Stimulated activated CD4-positive, alpha-beta T cell treated with anti-CD3 and anti-CD28 coated beads, Interleukin-1b, Interleukin-23, amount 100 ng/mL, for 48 hours (primary cell): Measurements from ENCODE around the gene FCGBP.

Experiments
- DNase-seq: peaks from one replicate; pipeline ENCODE4 v3.0.0-alpha.2; 2020

Gene FCGBP

GRCh38 chr19:39943586-39943985 lies 9.2 kb upstream of the FCGBP start:
- DNase-seq, result no peak

GRCh38 chr19:39942366-39942730 lies 7.9 kb upstream of the FCGBP start:
- no peak for DNase-seq

GRCh38 chr19:39941615-39942365 lies 7.4 kb upstream of the FCGBP start:
- peak; percentile 32 for DNase-seq

- no peak for DNase-seq
These were observed 6.7 kb upstream of the FCGBP start for GRCh38 chr19:39941151-39941550.

GRCh38 chr19:39940221-39940833 lies 5.9 kb upstream of the FCGBP start:
- DNase-seq, result no peak

GRCh38 chr19:39939556-39939955 lies 5.1 kb upstream of the FCGBP start:
- DNase-seq, result no peak

GRCh38 chr19:39937787-39938186 lies 3.4 kb upstream of the FCGBP start:
- no peak for DNase-seq

GRCh38 chr19:39937094-39937720 lies 2.8 kb upstream of the FCGBP start:
- peak; percentile 38 for DNase-seq

- DNase-seq, result no peak
These were observed 2.2 kb upstream of the FCGBP start for GRCh38 chr19:39936622-39937021.

GRCh38 chr19:39936020-39936419 lies 1.6 kb upstream of the FCGBP start:
- no peak for DNase-seq

GRCh38 chr19:39935364-39935661 lies 879 bp upstream of the FCGBP start:
- no peak for DNase-seq

GRCh38 chr19:39929750-39930149 lies 4.7 kb downstream of the FCGBP start:
- DNase-seq, result no peak

- no peak for DNase-seq
These were observed 6.1 kb downstream of the FCGBP start for GRCh38 chr19:39928357-39928725.

- DNase-seq, result no peak
These were observed 6.7 kb downstream of the FCGBP start for GRCh38 chr19:39927524-39928356.

- no peak for DNase-seq
These were observed 7.4 kb downstream of the FCGBP start for GRCh38 chr19:39927076-39927475.

GRCh38 chr19:39926170-39926760 lies 8.2 kb downstream of the FCGBP start:
- no peak for DNase-seq

GRCh38 chr19:39924952-39925351 lies 9.5 kb downstream of the FCGBP start:
- no peak for DNase-seq

- no peak for DNase-seq
These were observed 10.0 kb downstream of the FCGBP start for GRCh38 chr19:39924389-39924788.

- DNase-seq, result no peak
These were observed 10.6 kb downstream of the FCGBP start for GRCh38 chr19:39923862-39924261.

GRCh38 chr19:39919976-39920375 lies 14.5 kb downstream of the FCGBP start:
- no peak for DNase-seq

GRCh38 chr19:39918183-39918651 lies 16.2 kb downstream of the FCGBP start:
- DNase-seq, result no peak

GRCh38 chr19:39917561-39918182 lies 16.8 kb downstream of the FCGBP start:
- DNase-seq, result no peak
